A549 treated with Mapracorat at 1 μM for 4 hours (cell line): ENCODE measurements around the gene SF3A1. TPM values are rescaled to one million over a fixed set of nuclear protein-coding genes. Genes with fewer than 3 reads are reported as not detected.

Experiments used
- total RNA-seq: library from RNA; stranded (reverse); fragments of 200-300 nt; extraction: Qiagen RNA extraction; gene quantifications from 5 replicates; pipeline ENCODE4 v1.2.3, GENCODE V29; 2022

Gene SF3A1, protein sequence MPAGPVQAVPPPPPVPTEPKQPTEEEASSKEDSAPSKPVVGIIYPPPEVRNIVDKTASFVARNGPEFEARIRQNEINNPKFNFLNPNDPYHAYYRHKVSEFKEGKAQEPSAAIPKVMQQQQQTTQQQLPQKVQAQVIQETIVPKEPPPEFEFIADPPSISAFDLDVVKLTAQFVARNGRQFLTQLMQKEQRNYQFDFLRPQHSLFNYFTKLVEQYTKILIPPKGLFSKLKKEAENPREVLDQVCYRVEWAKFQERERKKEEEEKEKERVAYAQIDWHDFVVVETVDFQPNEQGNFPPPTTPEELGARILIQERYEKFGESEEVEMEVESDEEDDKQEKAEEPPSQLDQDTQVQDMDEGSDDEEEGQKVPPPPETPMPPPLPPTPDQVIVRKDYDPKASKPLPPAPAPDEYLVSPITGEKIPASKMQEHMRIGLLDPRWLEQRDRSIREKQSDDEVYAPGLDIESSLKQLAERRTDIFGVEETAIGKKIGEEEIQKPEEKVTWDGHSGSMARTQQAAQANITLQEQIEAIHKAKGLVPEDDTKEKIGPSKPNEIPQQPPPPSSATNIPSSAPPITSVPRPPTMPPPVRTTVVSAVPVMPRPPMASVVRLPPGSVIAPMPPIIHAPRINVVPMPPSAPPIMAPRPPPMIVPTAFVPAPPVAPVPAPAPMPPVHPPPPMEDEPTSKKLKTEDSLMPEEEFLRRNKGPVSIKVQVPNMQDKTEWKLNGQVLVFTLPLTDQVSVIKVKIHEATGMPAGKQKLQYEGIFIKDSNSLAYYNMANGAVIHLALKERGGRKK
- total RNA-seq: 45.5 to 66.8 TPM (median 65.0 TPM) in 5 replicates

DNA sequence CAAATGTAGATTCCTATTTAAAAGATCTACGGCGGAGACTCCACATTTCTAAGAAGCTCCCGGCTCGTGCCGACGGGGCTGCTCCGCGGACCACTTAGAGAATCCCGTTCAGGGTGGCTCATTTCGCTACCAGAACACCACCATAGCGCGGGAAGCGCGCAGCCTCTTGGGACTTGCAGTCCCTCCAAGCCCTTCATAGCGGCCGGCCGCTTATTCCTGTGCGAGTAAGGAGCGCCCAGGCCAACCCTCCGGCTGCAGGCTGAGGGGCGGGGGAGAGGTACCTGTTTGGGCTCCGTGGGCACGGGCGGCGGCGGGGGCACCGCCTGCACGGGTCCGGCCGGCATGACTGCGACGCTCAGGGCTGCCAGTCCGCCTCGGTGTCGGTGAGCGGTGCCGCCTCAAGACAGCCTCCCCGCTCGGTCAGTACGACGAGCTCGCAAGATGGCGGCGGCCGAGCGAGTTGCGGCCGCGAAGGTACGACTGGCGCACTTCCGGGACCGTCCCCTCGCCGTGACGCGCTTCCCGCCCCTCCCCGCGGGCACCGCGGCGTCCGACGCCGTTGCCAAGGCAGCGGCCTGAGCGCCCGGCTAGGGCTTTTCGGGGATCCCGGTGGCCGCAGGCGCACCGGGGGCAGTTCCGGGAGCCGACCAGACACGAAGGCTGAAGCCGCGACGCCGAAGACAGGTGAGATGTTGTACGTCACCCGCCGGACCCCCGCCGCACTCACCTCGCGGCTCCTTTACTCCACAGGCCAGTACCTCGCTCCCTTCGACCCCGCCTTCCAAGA is at the start of gene SF3A1, which contains the start of gene CCDC157:
Gene SF3A1, minus strand, starts transcription at position 446 of the 787 bp plus-strand sequence. Its CDS starts 102 bp downstream, at position 344.
Gene CCDC157, plus strand, starts transcription at position 559 of the 787 bp plus-strand sequence. CDS start 8,994 bp downstream, outside the sequence.

DNA sequence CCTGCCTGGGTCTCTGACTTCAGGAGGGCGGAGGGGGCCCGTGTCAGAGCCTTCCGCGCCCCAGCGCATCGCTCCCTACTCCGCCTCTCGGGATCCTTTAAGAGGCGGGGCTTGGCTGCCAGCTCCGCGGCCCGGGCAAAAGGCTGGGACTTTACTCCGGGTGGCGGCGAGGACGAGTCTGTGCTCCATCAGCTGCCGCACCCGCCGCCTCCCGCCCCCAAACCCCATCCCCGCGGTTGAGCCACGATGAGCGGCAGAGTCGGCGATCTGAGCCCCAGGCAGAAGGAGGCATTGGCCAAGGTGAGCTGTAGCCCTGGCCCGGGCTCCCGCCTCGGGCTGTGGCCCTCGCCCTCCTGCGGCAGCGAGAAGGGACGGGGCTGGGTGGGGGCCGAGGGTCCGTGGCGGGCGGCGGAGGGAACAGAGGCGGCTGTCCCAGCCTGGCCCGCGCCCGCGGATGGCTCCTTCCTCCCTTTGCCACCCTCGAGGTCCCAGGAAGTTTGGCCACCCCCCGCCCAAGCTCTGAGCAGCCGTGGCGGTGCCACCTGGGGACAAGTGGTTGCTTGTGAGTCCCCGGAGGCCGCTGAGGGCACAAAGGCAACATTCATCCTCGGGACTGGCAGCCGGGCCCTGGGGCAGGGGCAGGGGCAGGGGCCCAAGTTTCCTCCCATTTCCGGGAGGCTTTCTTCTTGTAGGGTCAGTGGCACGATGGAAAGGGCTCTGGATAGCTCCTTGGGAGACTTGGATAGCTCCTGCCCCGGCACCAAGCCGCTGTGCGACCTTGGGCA is 40.4 kb upstream of the SF3A1 start, which contains the start of gene SEC14L2:
Gene SEC14L2, plus strand, starts transcription at position 148 of the 785 bp plus-strand sequence. Its CDS starts 99 bp downstream, at position 247.

DNA sequence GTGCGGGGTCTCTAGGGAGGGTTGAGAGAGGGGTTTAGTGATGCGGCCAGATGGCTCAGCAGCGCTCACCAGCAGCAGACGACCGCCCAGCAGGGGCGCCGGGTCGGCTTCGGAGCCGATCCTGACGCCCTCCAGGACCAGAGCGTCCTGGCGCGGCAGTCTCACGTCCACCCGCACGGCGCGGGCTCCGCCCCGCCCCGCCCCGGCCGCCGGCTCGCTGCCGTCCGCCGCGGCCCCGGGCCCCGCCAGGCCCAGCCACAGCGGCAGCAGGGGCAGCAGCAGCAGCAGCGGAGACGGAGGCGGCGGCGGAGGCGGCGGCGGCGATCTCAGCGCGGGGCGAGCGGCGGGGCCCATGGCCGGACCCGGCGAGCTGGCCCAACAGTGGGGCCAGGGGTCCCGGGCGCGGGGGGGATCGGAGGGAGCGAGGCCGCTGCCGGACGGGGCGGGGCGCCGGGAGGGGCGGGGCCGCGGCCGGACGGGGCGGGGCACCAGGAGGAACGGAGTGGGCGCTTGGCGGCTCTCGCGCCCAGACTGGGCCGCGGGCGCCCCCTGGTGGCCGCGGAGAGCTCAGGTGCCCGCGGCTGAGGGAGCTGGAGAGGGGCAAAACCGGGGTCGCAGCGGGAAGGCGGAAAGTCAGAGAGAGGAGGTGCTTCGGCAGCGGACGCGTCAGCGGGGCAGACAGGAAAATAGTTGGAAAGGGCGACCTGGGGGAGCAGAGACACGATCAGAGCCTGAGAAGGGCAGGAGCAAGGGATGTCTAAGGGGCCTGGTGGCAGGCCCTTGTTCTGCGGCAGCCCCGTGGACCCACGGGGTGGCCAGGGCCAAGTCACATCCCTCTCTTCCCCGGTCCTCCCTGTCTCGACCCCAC is 30.5 kb upstream of the SF3A1 start, which contains the start of gene RNF215:
Gene RNF215, minus strand, starts transcription at position 452 of the 868 bp plus-strand sequence. Its CDS starts 98 bp downstream, at position 354.

DNA sequence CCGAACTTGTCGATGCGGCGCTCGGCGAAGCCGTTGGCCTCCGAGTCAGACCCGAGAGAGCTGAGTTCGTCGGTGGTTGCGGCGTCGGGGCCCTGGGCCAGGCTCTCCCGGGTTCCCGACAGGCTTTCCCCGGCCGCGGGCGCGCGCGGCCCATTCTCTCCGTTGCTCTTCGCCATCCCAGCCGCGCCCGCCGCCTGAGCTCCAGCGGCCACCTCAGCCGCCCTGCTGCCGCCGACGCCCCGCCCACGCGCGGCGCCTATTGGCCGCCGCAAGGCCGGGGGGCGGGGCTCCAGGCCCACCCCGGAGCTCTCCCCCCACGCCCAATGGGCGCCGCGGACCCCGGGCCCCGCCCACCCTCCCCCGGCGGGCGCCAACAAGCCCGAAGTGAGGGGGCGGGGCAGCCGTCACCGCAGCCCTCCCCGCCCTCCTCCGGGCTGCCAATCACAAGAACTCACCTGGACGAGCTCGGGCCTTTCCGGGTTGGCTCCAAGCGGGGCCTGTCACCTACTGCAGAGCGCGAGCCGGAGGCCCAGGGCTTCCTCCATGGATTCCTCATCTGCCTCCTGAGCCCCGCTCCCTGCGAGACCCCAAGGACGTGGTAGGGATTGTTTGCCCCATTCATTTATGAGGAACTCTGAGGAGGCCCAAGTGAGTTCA is 29.9 kb downstream of the SF3A1 start, which contains the start of gene TBC1D10A:
Gene TBC1D10A, minus strand, starts transcription at position 236 of the 657 bp plus-strand sequence. Its CDS starts 60 bp downstream, at position 176.

DNA sequence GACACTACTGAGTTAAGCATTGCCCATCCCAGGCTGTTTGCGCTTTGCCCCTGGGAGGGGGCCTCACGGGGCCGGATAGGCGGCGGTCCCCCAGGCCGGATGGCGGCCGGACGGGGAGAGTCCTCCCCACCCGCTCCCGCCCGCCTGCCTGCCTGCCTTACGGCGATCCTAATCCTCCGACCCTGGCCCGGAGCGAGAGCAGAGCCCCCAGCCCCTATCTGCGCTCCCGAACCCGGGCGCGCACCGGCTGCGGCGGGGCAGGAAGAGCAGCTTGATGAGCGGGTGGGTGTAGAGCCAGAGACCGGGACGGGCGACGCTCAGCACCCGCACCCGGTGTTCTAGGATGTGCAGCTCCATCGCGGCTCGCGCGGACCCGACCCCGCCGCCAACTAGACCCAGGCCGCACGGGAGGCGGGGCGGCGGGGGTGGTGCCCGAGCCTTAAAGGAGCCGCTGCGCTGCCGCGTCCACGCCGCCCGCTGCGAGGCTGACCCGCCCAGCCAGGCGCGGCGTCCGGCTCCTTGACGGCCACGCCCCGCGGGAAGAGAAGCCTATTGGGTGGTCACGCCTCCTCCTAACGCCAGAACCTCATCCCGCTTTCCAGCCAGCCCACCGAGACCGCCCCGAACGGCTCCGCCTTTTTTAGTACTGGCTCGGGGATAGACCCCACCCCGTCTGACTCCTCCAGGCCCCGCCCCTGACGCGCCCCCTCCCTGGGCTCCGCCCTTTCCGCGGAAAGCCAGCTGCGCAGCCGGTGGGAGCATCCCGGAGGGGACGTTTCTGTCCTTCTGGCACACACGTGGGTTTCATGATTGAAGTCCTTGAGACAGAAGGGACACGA is 67.3 kb downstream of the SF3A1 start, which contains the start of gene CASTOR1:
Gene CASTOR1, minus strand, starts transcription at position 365 of the 839 bp plus-strand sequence. Its CDS starts 8 bp downstream, at position 357.

Other genes with a start within 250 kb of the SF3A1 start
- 20.1 to 35.3 TPM (median 30.0 TPM) in 5 replicates for gene LIF, start 110.1 kb downstream of the SF3A1 start, total RNA-seq
- gene OSM, start 90.0 kb downstream of the SF3A1 start, total RNA-seq: 0.12 TPM in 1 of 5 replicates, not detected in the others
- gene CASTOR1, start 67.4 kb downstream of the SF3A1 start, total RNA-seq: 3.4 to 7.0 TPM (median 6.0 TPM) in 5 replicates
- gene TBC1D10A, start 30.0 kb downstream of the SF3A1 start, total RNA-seq: 8.2 to 9.8 TPM (median 9.4 TPM) in 5 replicates
- gene CCDC157, start 113 bp upstream of the SF3A1 start, total RNA-seq: 2.4 to 3.4 TPM (median 3.2 TPM) in 5 replicates
- 16.0 to 23.8 TPM (median 21.7 TPM) in 5 replicates for gene RNF215, start 30.5 kb upstream of the SF3A1 start, total RNA-seq
- gene SEC14L2, start 40.1 kb upstream of the SF3A1 start, total RNA-seq: 48.2 to 79.6 TPM (median 70.6 TPM) in 5 replicates
- gene MTFP1, start 68.9 kb upstream of the SF3A1 start, total RNA-seq: 59.6 to 71.2 TPM (median 69.2 TPM) in 5 replicates
- not detected in 5 replicates for gene SEC14L3, start 115.1 kb upstream of the SF3A1 start, total RNA-seq
- gene SEC14L4, start 148.8 kb upstream of the SF3A1 start, total RNA-seq: 4.6 to 6.3 TPM (median 5.8 TPM) in 5 replicates
- not detected in 5 replicates for gene SEC14L6, start 189.8 kb upstream of the SF3A1 start, total RNA-seq
- 7.0 to 11.7 TPM (median 11.1 TPM) in 5 replicates for gene GAL3ST1, start 217.8 kb upstream of the SF3A1 start, total RNA-seq
- gene PES1, start 235.0 kb upstream of the SF3A1 start, total RNA-seq: 101 to 120 TPM (median 108 TPM) in 5 replicates